Measurements from ENCODE around the gene SPTLC1. TPM values are rescaled to one million over a fixed set of nuclear protein-coding genes. Genes with fewer than 3 reads are reported as not detected.

The SPTLC1 gene
- total and polyA plus RNA-seq, 2 of the 8 experiments (the other 6 are each of a cell fraction or from before 2014, with no cell fraction given), result 34.2 to 62.1 TPM

DNA sequence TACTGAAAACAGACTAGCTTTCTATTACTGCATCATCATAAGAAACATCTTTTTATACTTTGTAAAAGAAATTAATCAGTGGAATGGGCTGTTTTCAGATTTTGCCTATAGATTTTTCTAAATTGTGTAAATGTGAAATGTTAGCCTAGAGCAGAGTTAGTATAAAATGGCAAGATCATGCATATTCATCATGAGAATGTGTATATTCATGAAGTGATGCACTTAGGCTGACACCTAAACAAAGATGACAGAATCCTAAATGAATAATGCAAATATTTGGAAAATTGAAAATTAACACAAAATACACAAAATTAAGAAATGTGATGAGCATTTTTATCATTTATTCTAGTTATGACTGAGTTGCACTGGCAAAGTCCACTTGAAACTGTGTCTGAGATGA is 57.2 kb downstream of the SPTLC1 start (continued):
- TF ChIP-seq RNF2 (IDR thresholded peaks at IDR 0.05; ENCODE audit: borderline replicate concordance, low read depth, low read length, missing control alignments, poor library complexity, severe bottlenecking), result no peak
- no peak for TF ChIP-seq NANOG (IDR thresholded peaks at IDR 0.05; ENCODE audit: insufficient read depth, low read depth, low read length, poor library complexity, severe bottlenecking)
- TF ChIP-seq, protein P1, sequence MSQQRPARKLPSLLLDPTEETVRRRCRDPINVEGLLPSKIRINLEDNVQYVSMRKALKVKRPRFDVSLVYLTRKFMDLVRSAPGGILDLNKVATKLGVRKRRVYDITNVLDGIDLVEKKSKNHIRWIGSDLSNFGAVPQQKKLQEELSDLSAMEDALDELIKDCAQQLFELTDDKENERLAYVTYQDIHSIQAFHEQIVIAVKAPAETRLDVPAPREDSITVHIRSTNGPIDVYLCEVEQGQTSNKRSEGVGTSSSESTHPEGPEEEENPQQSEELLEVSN (IDR thresholded peaks at IDR 0.05), result no peak
- no peak for TF ChIP-seq FOSL1 (IDR thresholded peaks at IDR 0.05; ENCODE audit: insufficient read depth, low read depth, low read length)
- TF ChIP-seq PHF8 (conservative IDR thresholded peaks at IDR 0.05; ENCODE audit: low read depth, low read length), result no peak
- TF ChIP-seq TCF12 (IDR thresholded peaks at IDR 0.05; ENCODE audit: low read depth, low read length), result no peak
- TF ChIP-seq SIN3A (conservative IDR thresholded peaks at IDR 0.05 in 1 of 2, IDR thresholded peaks at IDR 0.05 in 1 of 2; ENCODE audit: low read depth in 1 of 2, low read length in 2 of 2), result no peak
- no peak for TF ChIP-seq CBX5 (IDR thresholded peaks at IDR 0.05; ENCODE audit: low read depth, low read length)
- TF ChIP-seq ASH2L (IDR thresholded peaks at IDR 0.05; ENCODE audit: low read length), result no peak
- no peak for TF ChIP-seq CBX8 (IDR thresholded peaks at IDR 0.05; ENCODE audit: borderline replicate concordance, low read depth, low read length)
- no peak for TF ChIP-seq CHD1 (IDR thresholded peaks at IDR 0.05; ENCODE audit: low read depth, low read length)
- TF ChIP-seq CREB1 (IDR thresholded peaks at IDR 0.05), result no peak
- TF ChIP-seq TBP (IDR thresholded peaks at IDR 0.05; ENCODE audit: low read depth, low read length), result no peak
